ENCODE data around the gene SRGAP3. TPM values are rescaled to one million over a fixed set of nuclear protein-coding genes. Genes with fewer than 3 reads are reported as not detected.
A peak's percentile ranks its signal among the peaks of the same experiment; 100 is the strongest.

SRGAP3 gene
- total and polyA plus RNA-seq, 10 of the 15 experiments (the other 5 are each of a cell fraction or from before 2014, with no cell fraction given) = 0.32 to 1.7 (median 0.99) TPM

GRCh38 chr3:9224490-9224889 is 25.0 kb downstream of the SRGAP3 start:
- ChIA-PET CTCF (interaction anchor here (0.7 to 1.8 kb wide), 5 partner anchors 9 to 25 kb away, joined by 3 to 8 read pairs (median 4); partner anchors contain the start of gene SRGAP3), POLR2A (interaction anchor here (0.6 to 1.1 kb wide), 2 partner anchors 80 to 211 kb away, joined by 3 to 6 read pairs; no protein-coding TSS in a partner anchor), SMC1A (ENCODE audit: uncharacterized antibody, unreplicated experiment) (interaction anchor here (0.8 kb wide), 1 partner anchor 25 kb away, joined by 4 read pairs; the partner anchor contains the start of gene SRGAP3), RAD21 (ENCODE audit: unreplicated experiment) (interaction anchor here (1.3 kb wide), 1 partner anchor 25 kb away, joined by 6 read pairs; the partner anchor contains the start of gene SRGAP3)
- peak; percentile 98 for ATAC-seq
- in situ Hi-C loops (cut with MboI) = no loop called here
- no TSS peak for BruUV-seq (replicated peaks)
- DNase-seq (ENCODE audit: low read depth, low spot score) = peak; percentile 53
- H3K79me2 ChIP-seq (ENCODE audit: control insufficient read depth, insufficient read depth, low read length) = no peaks in the 10 kb centered on the region
- peak overlapping the region; percentile 78 for H3K4me2 ChIP-seq (ENCODE audit: control insufficient read depth, insufficient read depth)
- H3K4me1 ChIP-seq (ENCODE audit: control insufficient read depth, insufficient read depth, low read length) = peaks cover 19% of the 10 kb centered on the region
- no peaks in the 10 kb centered on the region for H4K20me1 ChIP-seq (ENCODE audit: control insufficient read depth, insufficient read depth)
- H3K9ac ChIP-seq (ENCODE audit: control insufficient read depth, insufficient read depth, low read length) = no peak overlapping the region
- H3K4me3 ChIP-seq = peak overlapping the region; percentile 33; the same call in 1 of the 2 replicates
- H3K9me3 ChIP-seq (replicated peaks; ENCODE audit: control insufficient read depth, insufficient read depth, low read length) = no peaks in the 10 kb centered on the region
- intact Hi-C loops (cut with micrococcal nuclease; ENCODE audit: unreplicated experiment) = no loop called here
- H2AFZ ChIP-seq (ENCODE audit: control insufficient read depth, low read depth, low read length) = peak overlapping the region; percentile 54
- H3K27ac ChIP-seq (ENCODE audit: control insufficient read depth, insufficient read depth) = peak overlapping the region; percentile 53; the same call in 1 of the 2 replicates
- 0% methylated on average over 5 of the region's 5 CpGs for WGBS (ENCODE audit: insufficient coverage, insufficient replicate concordance, low lambda C conversion rate, missing lambda C conversion rate)
- H3K36me3 ChIP-seq (ENCODE audit: control insufficient read depth in 2 of 2, insufficient read depth in 2 of 2, low read length in 1 of 2) = no peaks in the 10 kb centered on the region
- no peaks in the 10 kb centered on the region for H3K27me3 ChIP-seq (replicated peaks in 1 of 2; ENCODE audit: control insufficient read depth in 2 of 2, insufficient read depth in 2 of 2, low read length in 1 of 2)
- FAIRE-seq = peak; percentile 95
- TF ChIP-seq HSF1 (IDR thresholded peaks at IDR 0.05; ENCODE audit: low read depth, low read length) (no peak), KLF5 (IDR thresholded peaks at IDR 0.05; ENCODE audit: partially characterized antibody) (no peak), RUNX3 (IDR thresholded peaks at IDR 0.05; ENCODE audit: low read length) (peak; percentile 91), POLR2AphosphoS2 (IDR thresholded peaks at IDR 0.05; ENCODE audit: low read depth, low read length) (no peak), E4F1 (IDR thresholded peaks at IDR 0.05; ENCODE audit: borderline replicate concordance, partially characterized antibody) (no peak), HDAC2 (IDR thresholded peaks at IDR 0.05) (no peak), NBN (IDR thresholded peaks at IDR 0.05) (no peak), ESRRA (IDR thresholded peaks at IDR 0.05; ENCODE audit: low read length) (no peak), SP1 (IDR thresholded peaks at IDR 0.05; ENCODE audit: low read depth, low read length) (no peak), FOXM1 (IDR thresholded peaks at IDR 0.05; ENCODE audit: low read depth, low read length) (no peak; the same call in 1 of the 2 replicates), ZBTB33 (IDR thresholded peaks at IDR 0.05) (no peak)
- TF ChIP-seq, protein P1, sequence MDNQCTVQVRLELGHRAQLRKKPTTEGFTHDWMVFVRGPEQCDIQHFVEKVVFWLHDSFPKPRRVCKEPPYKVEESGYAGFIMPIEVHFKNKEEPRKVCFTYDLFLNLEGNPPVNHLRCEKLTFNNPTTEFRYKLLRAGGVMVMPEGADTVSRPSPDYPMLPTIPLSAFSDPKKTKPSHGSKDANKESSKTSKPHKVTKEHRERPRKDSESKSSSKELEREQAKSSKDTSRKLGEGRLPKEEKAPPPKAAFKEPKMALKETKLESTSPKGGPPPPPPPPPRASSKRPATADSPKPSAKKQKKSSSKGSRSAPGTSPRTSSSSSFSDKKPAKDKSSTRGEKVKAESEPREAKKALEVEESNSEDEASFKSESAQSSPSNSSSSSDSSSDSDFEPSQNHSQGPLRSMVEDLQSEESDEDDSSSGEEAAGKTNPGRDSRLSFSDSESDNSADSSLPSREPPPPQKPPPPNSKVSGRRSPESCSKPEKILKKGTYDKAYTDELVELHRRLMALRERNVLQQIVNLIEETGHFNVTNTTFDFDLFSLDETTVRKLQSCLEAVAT (IDR thresholded peaks at IDR 0.05) = no peak
- TF ChIP-seq, protein P2, sequence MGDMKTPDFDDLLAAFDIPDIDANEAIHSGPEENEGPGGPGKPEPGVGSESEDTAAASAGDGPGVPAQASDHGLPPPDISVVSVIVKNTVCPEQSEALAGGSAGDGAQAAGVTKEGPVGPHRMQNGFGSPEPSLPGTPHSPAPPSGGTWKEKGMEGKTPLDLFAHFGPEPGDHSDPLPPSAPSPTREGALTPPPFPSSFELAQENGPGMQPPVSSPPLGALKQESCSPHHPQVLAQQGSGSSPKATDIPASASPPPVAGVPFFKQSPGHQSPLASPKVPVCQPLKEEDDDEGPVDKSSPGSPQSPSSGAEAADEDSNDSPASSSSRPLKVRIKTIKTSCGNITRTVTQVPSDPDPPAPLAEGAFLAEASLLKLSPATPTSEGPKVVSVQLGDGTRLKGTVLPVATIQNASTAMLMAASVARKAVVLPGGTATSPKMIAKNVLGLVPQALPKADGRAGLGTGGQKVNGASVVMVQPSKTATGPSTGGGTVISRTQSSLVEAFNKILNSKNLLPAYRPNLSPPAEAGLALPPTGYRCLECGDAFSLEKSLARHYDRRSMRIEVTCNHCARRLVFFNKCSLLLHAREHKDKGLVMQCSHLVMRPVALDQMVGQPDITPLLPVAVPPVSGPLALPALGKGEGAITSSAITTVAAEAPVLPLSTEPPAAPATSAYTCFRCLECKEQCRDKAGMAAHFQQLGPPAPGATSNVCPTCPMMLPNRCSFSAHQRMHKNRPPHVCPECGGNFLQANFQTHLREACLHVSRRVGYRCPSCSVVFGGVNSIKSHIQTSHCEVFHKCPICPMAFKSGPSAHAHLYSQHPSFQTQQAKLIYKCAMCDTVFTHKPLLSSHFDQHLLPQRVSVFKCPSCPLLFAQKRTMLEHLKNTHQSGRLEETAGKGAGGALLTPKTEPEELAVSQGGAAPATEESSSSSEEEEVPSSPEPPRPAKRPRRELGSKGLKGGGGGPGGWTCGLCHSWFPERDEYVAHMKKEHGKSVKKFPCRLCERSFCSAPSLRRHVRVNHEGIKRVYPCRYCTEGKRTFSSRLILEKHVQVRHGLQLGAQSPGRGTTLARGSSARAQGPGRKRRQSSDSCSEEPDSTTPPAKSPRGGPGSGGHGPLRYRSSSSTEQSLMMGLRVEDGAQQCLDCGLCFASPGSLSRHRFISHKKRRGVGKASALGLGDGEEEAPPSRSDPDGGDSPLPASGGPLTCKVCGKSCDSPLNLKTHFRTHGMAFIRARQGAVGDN (IDR thresholded peaks at IDR 0.05) = no peak
